Stomach (tissue), 4 donors: Measurements from ENCODE around the gene CYTL1.

ENCODE experiments used
- CTCF ChIP-seq, 7 experiments: fragments of 450-650 bp in 4 of 7; fragments of 200-600 bp in 3 of 7; sonication (generic) in 3 of 7; IDR thresholded peaks; one replicate each; pipeline ENCODE4 v1.5.1; 2016 to 2019; ENCODE audit warnings: antibody characterized with exemption in 7 of 7, control low read depth in 2 of 7, mild to moderate bottlenecking in 1 of 7
- POLR2A ChIP-seq, 4 donors: fragments of 450-650 bp; IDR thresholded peaks; one replicate each; pipeline ENCODE4 v1.6.1; 2016; ENCODE audit warnings: antibody characterized with exemption in 4 of 4, control low read depth in 2 of 4, mild to moderate bottlenecking in 1 of 4, moderate library complexity in 1 of 4

DNA sequence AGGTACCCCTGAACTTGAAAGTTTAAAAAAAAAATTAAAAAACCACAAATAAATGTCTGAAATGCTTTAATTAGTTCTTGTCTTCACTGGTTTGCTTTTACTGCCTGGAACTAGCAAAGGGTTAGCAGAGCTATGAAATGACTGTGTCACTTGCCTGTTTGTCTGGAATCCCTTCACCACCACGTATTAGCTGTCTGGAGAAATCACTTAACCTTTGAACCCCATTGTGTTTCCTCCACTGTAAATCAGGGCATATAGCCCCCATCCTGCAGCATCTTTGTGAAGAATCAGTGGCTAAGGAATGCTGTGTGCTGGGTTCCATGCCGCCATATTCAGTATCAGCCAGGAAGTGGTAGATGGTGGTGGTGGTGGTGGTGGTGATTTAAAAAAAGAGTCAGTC, 6.3 kb downstream of the CYTL1 start:
- TF ChIP-seq CTCF (IDR thresholded peaks at IDR 0.05): no peak
- TF ChIP-seq POLR2A (IDR thresholded peaks at IDR 0.05): no peak
